GM12878 (cell line): ENCODE results near the gene CREBBP. TPM values are rescaled to one million over a fixed set of nuclear protein-coding genes. Genes with fewer than 3 reads are reported as not detected.

ENCODE experiments used
- ATAC-seq: fragments of 200-7000 bp; cut with Tn5 transposase; 3 replicates; pipeline ENCODE4 v1.9.1; 2020; ENCODE audit warnings: mild to moderate bottlenecking, moderate library complexity
- BruUV-seq: library from RNA; stranded (reverse); fragments of 400-500 nt; replicated peaks from 2 replicates; lab custom pipeline; 2021; lab: Mats Ljungman, UMichigan
- CTCF ChIA-PET: fragments of 300-600 bp; sonication (Branson Sonifier 250); formaldehyde crosslinking; extraction: SDS; loops from one replicate; lab custom pipeline; 2021; ENCODE audit warnings: inconsistent platforms; lab: Yijun Ruan, JAX
- POLR2A ChIA-PET: fragments of 350-600 bp; formaldehyde crosslinking; extraction: SDS; loops from one replicate; lab custom pipeline; 2021; ENCODE audit warnings: inconsistent platforms; lab: Charles Lee
- RAD21 ChIA-PET: fragments of 300-600 bp; sonication (Branson Sonifier 250); formaldehyde crosslinking; loops from one replicate; lab custom pipeline; 2023; ENCODE audit warnings: antibody characterized with exemption; ENCODE audit not compliant: unreplicated experiment; lab: Charles Lee
- SMC1A ChIA-PET: fragments of 300-600 bp; sonication (Branson Sonifier 250); formaldehyde crosslinking; loops from one replicate; lab custom pipeline; 2023; ENCODE audit not compliant: unreplicated experiment, uncharacterized antibody; lab: Charles Lee
- DNase-seq: peaks from one replicate; pipeline ENCODE4 v3.0.0-alpha.2; 2011; ENCODE audit warnings: low read depth, low spot score
- FAIRE-seq: peaks from 3 replicates; lab custom pipeline; 2011; peaks lifted over from hg19 to GRCh38; lab: Jason Lieb, UNC
- H2AFZ ChIP-seq: 2 replicates; pipeline ENCODE4 v1.6.0; 2011; ENCODE audit warnings: low read depth, low read length, control low read depth; ENCODE audit not compliant: control insufficient read depth
- H3K27ac ChIP-seq: 2 replicates; pipeline ENCODE4 v1.5.1; 2011; ENCODE audit warnings: control low read depth; ENCODE audit not compliant: control insufficient read depth, insufficient read depth
- H3K27me3 ChIP-seq, 2 experiments: replicated peaks in 1 of 2; 2 replicates each; pipeline versions ENCODE4 v1.6.0 to v1.6.1; 2011; ENCODE audit warnings: low read length in 1 of 2; ENCODE audit not compliant: control insufficient read depth in 2 of 2, insufficient read depth in 2 of 2
- H3K36me3 ChIP-seq, 2 experiments: 2 replicates each; pipeline ENCODE4 v1.5.1; 2011; ENCODE audit warnings: low read length in 1 of 2; ENCODE audit not compliant: control insufficient read depth in 2 of 2, insufficient read depth in 2 of 2
- H3K4me1 ChIP-seq: 2 replicates; pipeline ENCODE4 v1.6.1; 2011; ENCODE audit warnings: mild to moderate bottlenecking, low read length, moderate library complexity, mixed read lengths; ENCODE audit not compliant: control insufficient read depth, insufficient read depth
- H3K4me2 ChIP-seq: 2 replicates; pipeline ENCODE4 v1.6.0; 2011; ENCODE audit warnings: control low read depth; ENCODE audit not compliant: control insufficient read depth, insufficient read depth
- H3K4me3 ChIP-seq: fragments of 200-600 bp; sonication (generic); 2 replicates; pipeline ENCODE4 v1.5.1; 2016
- H3K79me2 ChIP-seq: 2 replicates; pipeline ENCODE4 v1.6.0; 2011; ENCODE audit warnings: low read length; ENCODE audit not compliant: control insufficient read depth, insufficient read depth
- H3K9ac ChIP-seq: 2 replicates; pipeline ENCODE4 v1.8.0; 2011; ENCODE audit warnings: low read length, control low read depth, mixed read lengths; ENCODE audit not compliant: control insufficient read depth, insufficient read depth
- H3K9me3 ChIP-seq: replicated peaks from 3 replicates; pipeline ENCODE4 v1.5.1; 2011; ENCODE audit warnings: mild to moderate bottlenecking, low read length; ENCODE audit not compliant: control insufficient read depth, insufficient read depth
- H4K20me1 ChIP-seq: 2 replicates; pipeline ENCODE4 v1.6.0; 2011; ENCODE audit not compliant: control insufficient read depth, insufficient read depth
- CEBPZ ChIP-seq: fragments of 150-350 bp; IDR thresholded peaks from 2 replicates; pipeline ENCODE4 v1.6.1; 2016; ENCODE audit warnings: low read depth, low read length
- CREB1 ChIP-seq: IDR thresholded peaks from 2 replicates; pipeline ENCODE4 v1.6.1; 2012; ENCODE audit warnings: low read depth, mild to moderate bottlenecking, inconsistent platforms
- CREM ChIP-seq: IDR thresholded peaks from 2 replicates; pipeline ENCODE4 v1.6.1; 2014; ENCODE audit warnings: antibody characterized with exemption, low read depth
- EZH2 ChIP-seq: IDR thresholded peaks from 2 replicates; pipeline ENCODE4 v1.6.1; 2012; ENCODE audit warnings: low read depth, mild to moderate bottlenecking, control low read depth, inconsistent platforms, low read length, borderline replicate concordance; ENCODE audit not compliant: control insufficient read depth
- FOXM1 ChIP-seq: IDR thresholded peaks from 2 replicates; pipeline ENCODE4 v1.6.1; 2012; ENCODE audit warnings: low read depth, mild to moderate bottlenecking, inconsistent platforms, low read length, moderate library complexity
- IRF4 ChIP-seq: IDR thresholded peaks from 2 replicates; pipeline ENCODE4 v1.6.1; 2011; ENCODE audit warnings: low read depth, low read length
- KAT2A ChIP-seq: conservative IDR thresholded peaks from 2 replicates; pipeline ENCODE4 v1.6.1; 2011; ENCODE audit warnings: low read depth, low read length; ENCODE audit not compliant: control insufficient read depth
- NKRF ChIP-seq: fragments of 450-650 bp; conservative IDR thresholded peaks from 2 replicates; pipeline ENCODE4 v1.6.1; 2017; ENCODE audit warnings: mild to moderate bottlenecking, moderate library complexity
- RAD21 ChIP-seq: IDR thresholded peaks from 2 replicates; pipeline ENCODE4 v1.6.1; 2011; ENCODE audit warnings: mild to moderate bottlenecking, low read depth, low read length, moderate library complexity; ENCODE audit not compliant: insufficient read depth
- ZSCAN29 ChIP-seq: fragments of 450-650 bp; IDR thresholded peaks from 2 replicates; pipeline ENCODE4 v1.6.1; 2017; ENCODE audit warnings: mild to moderate bottlenecking, moderate library complexity
- ZZZ3 ChIP-seq: IDR thresholded peaks from 2 replicates; pipeline ENCODE4 v1.6.1; 2011; ENCODE audit warnings: low read depth; ENCODE audit not compliant: control insufficient read depth, insufficient read length
- WGBS: methylation state at CpG from one replicate; pipeline ENCODE4 v1.1.6; 2016; ENCODE audit warnings: low lambda C conversion rate; ENCODE audit not compliant: insufficient replicate concordance, insufficient coverage; ENCODE audit errors: missing lambda C conversion rate; 5-methylcytosine and 5-hydroxymethylcytosine counted together
- in situ Hi-C: fragments of 300-500 bp; cut with MboI; formaldehyde crosslinking; loops from 9 replicates; pipeline ENCODE4 v1.14.3; 2018; ENCODE audit warnings: mixed read lengths
- intact Hi-C: fragments of 100-400 bp; cut with micrococcal nuclease; formaldehyde crosslinking; loops from one replicate; pipeline ENCODE4 v1.14.2; 2022; ENCODE audit not compliant: unreplicated experiment
- polyA plus RNA-seq, 11 experiments: library from polyadenylated mRNA; depleted of rRNA in 4 of 11; unstranded in 6 of 11; stranded (reverse) in 5 of 11; fragments of >200 nt; fragmentation: Nextera tagmentation in 4 of 11; fragmentation: Illumina TruSeq in 1 of 11; extraction: Ambion mirVana in 4 of 11; extraction: Trizol in 1 of 11; gene quantifications; 1 replicate in 1 of 11; 2 replicates in 10 of 11; pipeline versions ENCODE4 v1.2.1 to v1.2.3, GENCODE V29; 2011 to 2016; ENCODE audit warnings: inconsistent platforms in 2 of 11, missing spikeins in 2 of 11, low read depth in 1 of 11
- total RNA-seq, 4 experiments: library from RNA; depleted of rRNA in 3 of 4; stranded (reverse); fragments of >200 nt in 3 of 4; fragmentation: Illumina TruSeq in 1 of 4; extraction: Trizol in 1 of 4; gene quantifications; 2 replicates each; pipeline versions ENCODE4 v1.2.1 to v1.2.3, GENCODE V29; 2013 to 2021

CREBBP gene
- total and polyA plus RNA-seq, 10 of the 15 experiments (the other 5 are each of a cell fraction or from before 2014, with no cell fraction given) = 3.4 to 32.7 (median 7.9) TPM

DNA sequence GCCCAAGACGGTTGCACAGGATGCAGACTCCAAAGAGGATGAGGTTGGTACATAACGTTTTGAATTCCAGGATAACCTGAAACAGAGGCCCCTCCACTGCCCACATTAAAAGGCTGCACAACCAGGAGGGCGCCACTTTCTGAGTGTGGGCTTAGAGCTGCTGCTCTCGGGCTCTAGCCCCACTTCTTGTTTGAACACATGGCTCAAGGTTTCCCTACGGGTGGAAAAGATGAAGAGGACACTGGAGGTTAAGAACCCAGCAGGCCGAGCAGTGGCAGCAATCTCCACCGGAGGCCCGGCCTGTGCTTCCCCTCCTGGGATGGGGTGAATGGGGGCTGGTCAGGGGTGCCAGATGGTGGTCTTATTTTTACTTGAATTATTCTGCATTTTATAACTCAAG, 155.2 kb downstream of the CREBBP start (continued):
- no peak for TF ChIP-seq CREM
- no peak for TF ChIP-seq FOXM1
- no peak for TF ChIP-seq CEBPZ
- no peak for TF ChIP-seq IRF4
- TF ChIP-seq ZZZ3 = no peak
- no peak for TF ChIP-seq KAT2A
- TF ChIP-seq NKRF = no peak
- TF ChIP-seq EZH2 = no peak
- no peak for TF ChIP-seq CREB1

DNA sequence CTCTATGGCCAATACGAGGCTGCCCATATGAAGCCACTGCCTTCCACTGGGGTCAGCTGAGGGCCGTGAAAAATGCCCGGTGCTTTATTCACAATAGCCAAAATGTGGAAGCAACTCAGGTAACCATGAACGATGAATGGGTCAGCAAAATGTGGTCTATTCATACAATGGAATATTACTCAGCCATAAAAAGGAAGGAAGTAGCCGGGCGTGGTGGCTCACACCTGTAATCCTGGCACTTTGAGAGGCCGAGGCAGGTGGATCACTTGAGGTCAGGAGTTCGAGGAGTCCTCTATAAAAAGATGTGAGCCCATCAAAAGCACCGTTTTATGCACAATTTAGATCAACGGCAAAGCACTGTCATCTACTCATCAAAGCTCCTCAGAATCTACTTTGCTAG, 158.0 kb downstream of the CREBBP start:
- no peak overlapping the region for H2AFZ ChIP-seq
- in situ Hi-C loops = no loop called here
- intact Hi-C loops = no loop called here
- FAIRE-seq (no peak), DNase-seq (no peak), ATAC-seq (no peak)
- WGBS = 64% methylated on average over 10 of the region's 10 CpGs
- H4K20me1 ChIP-seq = no peaks in the 10 kb centered on the region
- RAD21 ChIA-PET = no interaction called here
- no peak overlapping the region for H3K4me3 ChIP-seq
- H3K4me2 ChIP-seq = no peak overlapping the region
- POLR2A ChIA-PET = no interaction called here
- CTCF ChIA-PET = no interaction called here
- peaks cover 5% of the 10 kb centered on the region for H3K79me2 ChIP-seq
- peaks cover 3% of the 10 kb centered on the region for H3K4me1 ChIP-seq
- BruUV-seq = no TSS peak
- no peaks in the 10 kb centered on the region for H3K27me3 ChIP-seq
- no peaks in the 10 kb centered on the region for H3K9me3 ChIP-seq
- TF ChIP-seq RAD21 (no peak), ZSCAN29 (no peak)
- no peak overlapping the region for H3K27ac ChIP-seq
- H3K36me3 ChIP-seq = no peaks in the 10 kb centered on the region; a peak in 2 of 4 replicates
- no peak overlapping the region for H3K9ac ChIP-seq
- SMC1A ChIA-PET = no interaction called here
